GM21423 (cell line): ENCODE data around the gene SLC30A5.

ENCODE experiments used
- ATAC-seq: cut with Tn5 transposase; IDR thresholded peaks from one replicate; pipeline ENCODE4 v1.9.1; 2021; ENCODE audit warnings: mild to moderate bottlenecking, moderate library complexity; ENCODE audit not compliant: unreplicated experiment

Gene SLC30A5

GRCh38 chr5:69166686-69167492, 73.1 kb downstream of the SLC30A5 start, which contains the start of gene CCNB1:
TSS of gene CCNB1 (plus strand) at chr5:69167150. CDS start at chr5:69167263, 113 bp downstream.
- ATAC-seq, result peak; percentile 98

GRCh38 chr5:69167493-69167855, 73.7 kb downstream of the SLC30A5 start:
- ATAC-seq, result no peak

DNA sequence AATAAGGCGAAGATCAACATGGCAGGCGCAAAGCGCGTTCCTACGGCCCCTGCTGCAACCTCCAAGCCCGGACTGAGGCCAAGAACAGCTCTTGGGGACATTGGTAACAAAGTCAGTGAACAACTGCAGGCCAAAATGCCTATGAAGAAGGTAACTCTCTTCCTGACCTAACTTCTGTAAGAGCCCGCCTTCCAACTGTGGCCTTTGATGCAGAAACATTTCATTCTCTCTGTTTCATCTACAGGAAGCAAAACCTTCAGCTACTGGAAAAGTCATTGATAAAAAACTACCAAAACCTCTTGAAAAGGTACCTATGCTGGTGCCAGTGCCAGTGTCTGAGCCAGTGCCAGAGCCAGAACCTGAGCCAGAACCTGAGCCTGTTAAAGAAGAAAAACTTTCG, 74.1 kb downstream of the SLC30A5 start:
- ATAC-seq, result no peak

- no peak for ATAC-seq
Measured at GRCh38 chr5:69170495-69170894, 76.7 kb downstream of the SLC30A5 start.

DNA sequence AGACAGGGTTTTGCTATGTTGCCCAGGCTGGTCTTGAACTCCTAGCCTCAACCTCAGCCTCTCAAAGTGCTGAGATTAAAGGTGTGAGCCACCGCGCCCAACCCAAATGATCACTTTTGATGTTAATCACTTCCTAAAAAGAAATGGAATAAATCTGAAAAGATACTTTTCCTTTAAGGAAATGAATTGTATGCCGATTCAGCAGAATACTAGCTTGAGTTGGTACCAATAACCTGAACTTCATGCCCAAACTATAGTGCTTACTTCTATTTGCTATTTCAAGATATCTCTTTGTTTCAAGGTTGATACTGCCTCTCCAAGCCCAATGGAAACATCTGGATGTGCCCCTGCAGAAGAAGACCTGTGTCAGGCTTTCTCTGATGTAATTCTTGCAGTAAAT, 77.2 kb downstream of the SLC30A5 start:
- no peak for ATAC-seq
